ENCODE data around the gene VWA1. TPM values are rescaled to one million over a fixed set of nuclear protein-coding genes. Genes with fewer than 3 reads are reported as not detected.

Gene VWA1
- total RNA-seq, 1 experiment from 2014 or later, result 35.5 TPM

- TF ChIP-seq PRDM15 (CRISPR knock-in tag; IDR thresholded peaks at IDR 0.05), result no peak
- no peak; the same call in 1 of the 2 replicates for TF ChIP-seq KAT7 (CRISPR knock-in tag; IDR thresholded peaks at IDR 0.05; ENCODE audit: borderline replicate concordance)
- no peak for TF ChIP-seq ATF3 (CRISPR knock-in tag; conservative IDR thresholded peaks at IDR 0.05)
- no peak for TF ChIP-seq RELA (CRISPR knock-in tag; IDR thresholded peaks at IDR 0.05; ENCODE audit: borderline replicate concordance)
- TF ChIP-seq AR (CRISPR knock-in tag; IDR thresholded peaks at IDR 0.05), result no peak
- TF ChIP-seq TEAD4 (CRISPR knock-in tag; IDR thresholded peaks at IDR 0.05), result peak; percentile 9; the same call in 1 of the 2 replicates
- TF ChIP-seq USF1 (CRISPR knock-in tag; IDR thresholded peaks at IDR 0.05), result peak; percentile 17; the same call in 1 of the 2 replicates
- no peak for TF ChIP-seq ZSCAN18 (CRISPR knock-in tag; IDR thresholded peaks at IDR 0.05)
- TF ChIP-seq ZNF263 (CRISPR knock-in tag; IDR thresholded peaks at IDR 0.05; ENCODE audit: low read depth), result no peak
- no peak for TF ChIP-seq ELF4 (CRISPR knock-in tag; IDR thresholded peaks at IDR 0.05; ENCODE audit: low read depth)
- no peak; the same call in 1 of the 2 replicates for TF ChIP-seq HMGXB4 (CRISPR knock-in tag; IDR thresholded peaks at IDR 0.05)
- TF ChIP-seq NR3C1 (CRISPR knock-in tag; conservative IDR thresholded peaks at IDR 0.05; ENCODE audit: low read depth), result no peak
- TF ChIP-seq PRRX2 (CRISPR knock-in tag; IDR thresholded peaks at IDR 0.05), result no peak
- TF ChIP-seq CTCF (IDR thresholded peaks at IDR 0.05), result no peak
- TF ChIP-seq ZNF532 (CRISPR knock-in tag; IDR thresholded peaks at IDR 0.05; ENCODE audit: borderline replicate concordance), result no peak
- TF ChIP-seq PREB (CRISPR knock-in tag; IDR thresholded peaks at IDR 0.05; ENCODE audit: borderline replicate concordance), result no peak
- TF ChIP-seq ZNF396 (CRISPR knock-in tag; IDR thresholded peaks at IDR 0.05; ENCODE audit: borderline replicate concordance), result no peak
Measured at GRCh38 chr1:1399187-1399871, 36.2 kb upstream of the VWA1 start, which contains the start of gene CCNL2 (continued).
